IMR-90 (cell line): ENCODE results near the gene POR. TPM values are rescaled to one million over a fixed set of nuclear protein-coding genes. Genes with fewer than 3 reads are reported as not detected.
"Not testable (repeated sequence)": the region's sequence is repeated elsewhere in the genome, so short reads cannot be mapped to it uniquely, and the experiment has no call there.

Source experiments
- ATAC-seq: fragments of 200-7000 bp; cut with Tn5 transposase; 2 replicates; pipeline ENCODE4 v1.9.1; 2020; ENCODE audit warnings: low read depth, mild to moderate bottlenecking, moderate library complexity
- BruUV-seq: library from RNA; stranded (reverse); fragments of 400-500 nt; replicated peaks from 2 replicates; lab custom pipeline; 2021; lab: Mats Ljungman, UMichigan
- CTCF ChIA-PET: fragments of 300-600 bp; formaldehyde crosslinking; extraction: SDS; loops from one replicate; lab custom pipeline; 2021; ENCODE audit warnings: antibody characterized with exemption; lab: Yijun Ruan, JAX
- POLR2A ChIA-PET: fragments of 300-600 bp; sonication (Branson Sonifier 250); formaldehyde crosslinking; loops from one replicate; lab custom pipeline; 2022; ENCODE audit warnings: antibody characterized with exemption; ENCODE audit not compliant: unreplicated experiment; lab: Charles Lee
- DNase-seq: peaks from one replicate; pipeline ENCODE4 v3.0.0; 2013
- H2AFZ ChIP-seq: replicated peaks from 2 replicates; pipeline ENCODE3; 2013; ENCODE audit warnings: low read length, mild to moderate bottlenecking; ENCODE audit not compliant: poor library complexity
- H2AK5ac ChIP-seq: 2 replicates; pipeline ENCODE4 v1.6.1; 2013; ENCODE audit warnings: low read depth, low read length, inconsistent platforms
- H2AK9ac ChIP-seq: replicated peaks from 2 replicates; pipeline ENCODE3; 2013; ENCODE audit warnings: mild to moderate bottlenecking, low read depth, low read length, moderate library complexity; ENCODE audit not compliant: poor library complexity
- H2BK120ac ChIP-seq: 2 replicates; pipeline ENCODE4 v1.6.1; 2013; ENCODE audit warnings: low read depth, low read length, inconsistent platforms
- H2BK15ac ChIP-seq: 3 replicates; pipeline ENCODE4 v1.6.1; 2013; ENCODE audit warnings: low read depth, low read length, inconsistent platforms
- H2BK20ac ChIP-seq: 2 replicates; pipeline ENCODE4 v1.6.1; 2013; ENCODE audit warnings: low read depth, mild to moderate bottlenecking, inconsistent platforms, low read length, moderate library complexity
- H2BK5ac ChIP-seq: 2 replicates; pipeline ENCODE4 v1.6.1; 2013; ENCODE audit warnings: mild to moderate bottlenecking, low read depth, low read length, inconsistent platforms; ENCODE audit not compliant: poor library complexity, severe bottlenecking
- H3K14ac ChIP-seq: replicated peaks from 2 replicates; pipeline ENCODE4 v1.6.1; 2013; ENCODE audit warnings: low read depth, low read length, inconsistent platforms
- H3K18ac ChIP-seq: 2 replicates; pipeline ENCODE4 v1.6.1; 2013; ENCODE audit warnings: low read depth, low read length, control low read depth
- H3K23ac ChIP-seq: 2 replicates; pipeline ENCODE4 v1.6.1; 2013; ENCODE audit warnings: low read depth, low read length, inconsistent platforms
- H3K27ac ChIP-seq: 2 replicates; pipeline ENCODE4 v1.5.1; 2013; ENCODE audit warnings: mild to moderate bottlenecking, control low read depth, low read length; ENCODE audit not compliant: insufficient read depth
- H3K27me3 ChIP-seq: 2 replicates; pipeline ENCODE4 v1.6.1; 2013; ENCODE audit warnings: low read length; ENCODE audit not compliant: control insufficient read depth, insufficient read depth
- H3K36me3 ChIP-seq: 2 replicates; pipeline ENCODE4 v1.6.1; 2013; ENCODE audit warnings: low read length, mixed read lengths; ENCODE audit not compliant: control insufficient read depth, insufficient read depth
- H3K4ac ChIP-seq: 2 replicates; pipeline ENCODE4 v1.6.1; 2013; ENCODE audit warnings: low read depth, low read length, inconsistent platforms
- H3K4me1 ChIP-seq: 2 replicates; pipeline ENCODE4 v1.6.1; 2013; ENCODE audit warnings: low read length, mixed read lengths; ENCODE audit not compliant: control insufficient read depth, insufficient read depth
- H3K4me2 ChIP-seq: 2 replicates; pipeline ENCODE4 v1.6.1; 2013; ENCODE audit warnings: low read depth, mild to moderate bottlenecking, control low read depth, low read length, moderate library complexity
- H3K4me3 ChIP-seq: 2 replicates; pipeline ENCODE4 v1.5.1; 2013; ENCODE audit warnings: low read depth, mild to moderate bottlenecking, control low read depth, low read length, moderate library complexity; ENCODE audit not compliant: insufficient read depth
- H3K56ac ChIP-seq: 2 replicates; pipeline ENCODE4 v1.6.1; 2013; ENCODE audit warnings: low read length, inconsistent platforms; ENCODE audit not compliant: insufficient read depth; ENCODE audit errors: extremely low read depth
- H3K79me1 ChIP-seq, 2 experiments: 2 replicates each; pipeline ENCODE4 v1.6.1; 2013; ENCODE audit warnings: low read length in 2 of 2, inconsistent platforms in 1 of 2, low read depth in 1 of 2
- H3K9ac ChIP-seq: 2 replicates; pipeline ENCODE4 v1.6.1; 2013; ENCODE audit warnings: low read depth, low read length, control low read depth
- H3K9me1 ChIP-seq: 2 replicates; pipeline ENCODE4 v1.6.1; 2013; ENCODE audit warnings: low read length, inconsistent platforms; ENCODE audit not compliant: insufficient read depth
- H3K9me3 ChIP-seq: 2 replicates; pipeline ENCODE4 v1.6.1; 2013; ENCODE audit warnings: low read length; ENCODE audit not compliant: control insufficient read depth, insufficient read depth
- H4K20me1 ChIP-seq: 2 replicates; pipeline ENCODE4 v1.6.1; 2013; ENCODE audit warnings: low read length, inconsistent platforms; ENCODE audit not compliant: insufficient read depth
- H4K5ac ChIP-seq: 2 replicates; pipeline ENCODE4 v1.6.1; 2013; ENCODE audit warnings: mild to moderate bottlenecking, low read depth, low read length, control low read depth
- H4K8ac ChIP-seq, 2 experiments: 2 replicates each; pipeline ENCODE4 v1.6.1; 2013; ENCODE audit warnings: low read depth in 2 of 2, low read length in 2 of 2, control low read depth in 1 of 2, inconsistent platforms in 1 of 2
- H4K91ac ChIP-seq: 2 replicates; pipeline ENCODE4 v1.6.1; 2013; ENCODE audit warnings: low read depth, low read length, inconsistent platforms; ENCODE audit not compliant: insufficient read depth
- WGBS, 2 experiments: methylation state at CpG; one replicate each; pipeline versions ENCODE4 v1.1.5 to v1.1.7; 2013; ENCODE audit warnings: missing lambda C conversion rate in 2 of 2; ENCODE audit not compliant: insufficient read length in 1 of 2; ENCODE audit errors: extremely low coverage in 2 of 2; 5-methylcytosine and 5-hydroxymethylcytosine counted together
- dilution Hi-C: fragments of 300-500 bp; cut with HindIII; formaldehyde crosslinking; loops from one replicate; pipeline ENCODE4 v1.14.3; 2018; ENCODE audit warnings: low sequenced_read_pairs; ENCODE audit not compliant: unreplicated experiment
- in situ Hi-C: fragments of 300-500 bp; cut with MboI; formaldehyde crosslinking; loops from 3 replicates; pipeline ENCODE4 v1.14.3; 2019; ENCODE audit warnings: low sequenced_read_pairs, inconsistent platforms, mixed read lengths
- intact Hi-C: fragments of 100-400 bp; cut with micrococcal nuclease; formaldehyde crosslinking; loops from 2 replicates; pipeline ENCODE4 v1.10.0; 2022
- polyA plus RNA-seq, 3 experiments: library from polyadenylated mRNA; depleted of rRNA; stranded (reverse); fragments of >200 nt; gene quantifications; 2 replicates each; pipeline ENCODE4 v1.2.3, GENCODE V29; 2012; ENCODE audit warnings: low replicate concordance in 1 of 3
- total RNA-seq: library from RNA; depleted of rRNA; stranded (reverse); fragments of >200 nt; gene quantifications from 2 replicates; pipeline ENCODE4 v1.2.3, GENCODE V29; 2012

POR gene
- total and polyA plus RNA-seq, 2 of the 4 experiments (the other 2 are of a cell fraction): 25.5 to 42.2 TPM

- H3K4ac ChIP-seq, H3K4me2 ChIP-seq, BruUV-seq, H2AFZ ChIP-seq, H3K14ac ChIP-seq, DNase-seq, H4K20me1 ChIP-seq, H2BK20ac ChIP-seq, POLR2A ChIA-PET, H2BK5ac ChIP-seq, H2AK5ac ChIP-seq, dilution Hi-C loops, H3K18ac ChIP-seq, H3K36me3 ChIP-seq, H3K79me1 ChIP-seq, H3K9me1 ChIP-seq, ATAC-seq, H2BK15ac ChIP-seq, H4K91ac ChIP-seq, H3K27me3 ChIP-seq, H3K9me3 ChIP-seq, H3K4me1 ChIP-seq, H3K27ac ChIP-seq, H3K56ac ChIP-seq, H3K23ac ChIP-seq, H2BK120ac ChIP-seq, H2AK9ac ChIP-seq, H4K8ac ChIP-seq, H3K9ac ChIP-seq, H3K4me3 ChIP-seq, H4K5ac ChIP-seq: not testable (repeated sequence)
- intact Hi-C loops: loop anchor here (10.0 kb wide), 1 partner anchor 104 kb away; the partner anchor contains the start of gene POR
- in situ Hi-C loops: loop anchor here (5.0 kb wide), 1 partner anchor 151 kb away; no protein-coding TSS in a partner anchor
- 100% methylated on average over 1 of the region's 4 CpGs; no CpG with 5 or more reads in 1 of the 2 experiments for WGBS, 2 experiments
- CTCF ChIA-PET: interaction anchor here (1.0 to 2.6 kb wide), 2 partner anchors 152 kb away, joined by 8 to 13 read pairs; no protein-coding TSS in a partner anchor
Measured at GRCh38 chr7:76018520-76018919, 103.6 kb downstream of the POR start.
